ENCODE results near the gene LUZP2.

The LUZP2 gene

DNA sequence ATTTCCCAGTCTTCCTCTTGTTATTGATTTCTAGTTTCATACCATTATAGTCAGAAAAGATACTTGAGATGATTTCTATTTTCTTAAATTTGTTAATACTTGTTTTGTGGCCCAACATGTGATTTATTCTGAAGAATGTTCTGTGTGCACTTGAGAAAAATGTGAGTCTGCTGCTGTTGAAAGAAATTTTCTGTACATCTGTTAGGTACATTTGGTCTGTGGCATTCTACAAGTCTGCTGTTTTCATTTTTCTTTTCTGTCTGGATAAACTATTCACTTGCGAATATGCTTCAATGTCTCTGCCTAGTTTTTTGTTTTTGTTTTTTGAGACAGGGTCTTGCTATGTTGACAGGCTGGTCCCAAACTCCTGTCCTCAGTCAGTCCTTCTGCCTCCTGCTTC, 26.4 kb upstream of the LUZP2 start:
- Histone ChIP-seq H3K79me2 (ENCODE audit: low read length) (no peaks in the 10 kb centered on the region), H3K27ac (ENCODE audit: low read length) (no peak overlapping the region), H3K9ac (ENCODE audit: low read length) (no peak overlapping the region), H3K36me3 (replicated peaks; ENCODE audit: insufficient read depth, low read length) (no peaks in the 10 kb centered on the region), H3K9me2 (replicated peaks; ENCODE audit: insufficient read depth, low read length) (no peaks in the 10 kb centered on the region), H4K20me1 (ENCODE audit: insufficient read depth, low read length) (no peaks in the 10 kb centered on the region), H3K4me2 (ENCODE audit: low read depth, low read length) (no peak overlapping the region), H2AFZ (ENCODE audit: low read length) (no peak overlapping the region), H3K27me3 (replicated peaks; ENCODE audit: insufficient read depth, low read length) (no peaks in the 10 kb centered on the region), H3K4me1 (ENCODE audit: low read length) (no peaks in the 10 kb centered on the region), H3F3A (ENCODE audit: insufficient read depth, low read length) (no peaks in the 10 kb centered on the region), H3K4me3 (ENCODE audit: low read length) (no peak overlapping the region), H3K9me3 (replicated peaks; ENCODE audit: insufficient read depth, low read length) (no peaks in the 10 kb centered on the region)
- TF ChIP-seq, protein P1, sequence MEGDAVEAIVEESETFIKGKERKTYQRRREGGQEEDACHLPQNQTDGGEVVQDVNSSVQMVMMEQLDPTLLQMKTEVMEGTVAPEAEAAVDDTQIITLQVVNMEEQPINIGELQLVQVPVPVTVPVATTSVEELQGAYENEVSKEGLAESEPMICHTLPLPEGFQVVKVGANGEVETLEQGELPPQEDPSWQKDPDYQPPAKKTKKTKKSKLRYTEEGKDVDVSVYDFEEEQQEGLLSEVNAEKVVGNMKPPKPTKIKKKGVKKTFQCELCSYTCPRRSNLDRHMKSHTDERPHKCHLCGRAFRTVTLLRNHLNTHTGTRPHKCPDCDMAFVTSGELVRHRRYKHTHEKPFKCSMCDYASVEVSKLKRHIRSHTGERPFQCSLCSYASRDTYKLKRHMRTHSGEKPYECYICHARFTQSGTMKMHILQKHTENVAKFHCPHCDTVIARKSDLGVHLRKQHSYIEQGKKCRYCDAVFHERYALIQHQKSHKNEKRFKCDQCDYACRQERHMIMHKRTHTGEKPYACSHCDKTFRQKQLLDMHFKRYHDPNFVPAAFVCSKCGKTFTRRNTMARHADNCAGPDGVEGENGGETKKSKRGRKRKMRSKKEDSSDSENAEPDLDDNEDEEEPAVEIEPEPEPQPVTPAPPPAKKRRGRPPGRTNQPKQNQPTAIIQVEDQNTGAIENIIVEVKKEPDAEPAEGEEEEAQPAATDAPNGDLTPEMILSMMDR (IDR thresholded peaks at IDR 0.05; ENCODE audit: low read length): no peak
- TF ChIP-seq EZH2phosphoT487 (IDR thresholded peaks at IDR 0.05; ENCODE audit: low read length) (no peak), EZH2 (optimal IDR thresholded peaks at IDR 0.05; ENCODE audit: low read depth, low read length) (no peak)
- no peak for DNase-seq

DNA sequence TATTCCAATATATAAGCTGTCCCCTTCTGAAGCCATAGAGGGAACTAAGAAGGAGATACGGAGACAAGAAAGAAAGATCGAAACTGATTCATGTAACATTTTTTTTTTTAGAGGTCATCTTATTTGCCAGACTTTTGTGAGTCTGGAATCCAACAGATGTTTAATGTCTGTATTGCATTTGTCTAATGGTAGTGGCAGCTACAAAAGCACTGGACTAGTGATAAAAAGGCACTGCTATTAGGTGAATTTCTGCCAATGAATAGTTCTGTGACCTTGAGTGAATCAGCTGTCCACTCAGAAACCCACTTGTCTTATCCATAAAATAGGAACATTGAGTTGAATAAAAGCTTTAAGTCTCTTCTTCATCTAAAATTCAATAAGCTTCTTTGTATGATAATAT, 25.8 kb upstream of the LUZP2 start:
- Histone ChIP-seq H3K27ac (ENCODE audit: low read length) (no peak overlapping the region), H3K9ac (ENCODE audit: low read length) (no peak overlapping the region), H3F3A (ENCODE audit: insufficient read depth, low read length) (no peaks in the 10 kb centered on the region), H3K27me3 (replicated peaks; ENCODE audit: insufficient read depth, low read length) (no peaks in the 10 kb centered on the region), H3K4me3 (ENCODE audit: low read length) (no peak overlapping the region), H3K9me3 (replicated peaks; ENCODE audit: insufficient read depth, low read length) (no peaks in the 10 kb centered on the region), H3K9me2 (replicated peaks; ENCODE audit: insufficient read depth, low read length) (no peaks in the 10 kb centered on the region), H3K79me2 (ENCODE audit: low read length) (no peaks in the 10 kb centered on the region), H2AFZ (ENCODE audit: low read length) (no peak overlapping the region), H4K20me1 (ENCODE audit: insufficient read depth, low read length) (no peaks in the 10 kb centered on the region), H3K36me3 (replicated peaks; ENCODE audit: insufficient read depth, low read length) (no peaks in the 10 kb centered on the region), H3K4me2 (ENCODE audit: low read depth, low read length) (no peak overlapping the region), H3K4me1 (ENCODE audit: low read length) (no peaks in the 10 kb centered on the region)
- DNase-seq: no peak
- TF ChIP-seq EZH2 (optimal IDR thresholded peaks at IDR 0.05; ENCODE audit: low read depth, low read length) (no peak), EZH2phosphoT487 (IDR thresholded peaks at IDR 0.05; ENCODE audit: low read length) (no peak)
- TF ChIP-seq, protein P1 (IDR thresholded peaks at IDR 0.05; ENCODE audit: low read length): no peak

GRCh38 chr11:24478718-24479117, 18.1 kb upstream of the LUZP2 start:
- Histone ChIP-seq H3K27ac (ENCODE audit: low read length) (no peak overlapping the region), H2AFZ (ENCODE audit: low read length) (no peak overlapping the region), H3F3A (ENCODE audit: insufficient read depth, low read length) (no peaks in the 10 kb centered on the region), H3K79me2 (ENCODE audit: low read length) (no peaks in the 10 kb centered on the region), H3K36me3 (replicated peaks; ENCODE audit: insufficient read depth, low read length) (no peaks in the 10 kb centered on the region), H3K4me2 (ENCODE audit: low read depth, low read length) (no peak overlapping the region), H3K9ac (ENCODE audit: low read length) (no peak overlapping the region), H4K20me1 (ENCODE audit: insufficient read depth, low read length) (no peaks in the 10 kb centered on the region), H3K9me3 (replicated peaks; ENCODE audit: insufficient read depth, low read length) (no peaks in the 10 kb centered on the region), H3K27me3 (replicated peaks; ENCODE audit: insufficient read depth, low read length) (no peaks in the 10 kb centered on the region), H3K4me3 (ENCODE audit: low read length) (no peak overlapping the region), H3K4me1 (ENCODE audit: low read length) (no peaks in the 10 kb centered on the region), H3K9me2 (replicated peaks; ENCODE audit: insufficient read depth, low read length) (no peaks in the 10 kb centered on the region)
- DNase-seq: no peak
- TF ChIP-seq EZH2 (optimal IDR thresholded peaks at IDR 0.05; ENCODE audit: low read depth, low read length): no peak
- no peak for TF ChIP-seq EZH2phosphoT487 (IDR thresholded peaks at IDR 0.05; ENCODE audit: low read length)
- TF ChIP-seq, protein P1 (IDR thresholded peaks at IDR 0.05; ENCODE audit: low read length): no peak
